H1 (cell line): Measurements from ENCODE around the gene TMEM128. TPM values are rescaled to one million over a fixed set of nuclear protein-coding genes. Genes with fewer than 3 reads are reported as not detected.

Experiments used
- CTCF ChIA-PET: fragments of 300-600 bp; sonication (Branson Sonifier 250); formaldehyde crosslinking; loops from one replicate; lab custom pipeline; 2021; ENCODE audit not compliant: partially characterized antibody; lab: Charles Lee
- POLR2A ChIA-PET: fragments of 300-600 bp; sonication (Branson Sonifier 250); formaldehyde crosslinking; loops from one replicate; lab custom pipeline; 2021; ENCODE audit warnings: inconsistent platforms; ENCODE audit not compliant: partially characterized antibody; lab: Charles Lee
- DNase-seq, 2 experiments: peaks; one replicate each; pipeline versions ENCODE4 v3.0.0 to v3.0.0-alpha.2; 2010 to 2022; ENCODE audit warnings: low spot score in 2 of 2, low read depth in 1 of 2, mixed read lengths in 1 of 2
- FAIRE-seq: peaks from 2 replicates; lab custom pipeline; 2011; peaks lifted over from hg19 to GRCh38; lab: Jason Lieb, UNC
- H2AFZ ChIP-seq: 2 replicates; pipeline ENCODE4 v1.8.1; 2012; ENCODE audit warnings: low read length, inconsistent platforms
- H2AK5ac ChIP-seq: 2 replicates; pipeline ENCODE4 v1.6.1; 2013; ENCODE audit warnings: low read depth, low read length
- H2BK120ac ChIP-seq: replicated peaks from 2 replicates; pipeline ENCODE3; 2013; ENCODE audit warnings: low read depth, low read length, inconsistent platforms
- H2BK12ac ChIP-seq: 2 replicates; pipeline ENCODE4 v1.6.1; 2013; ENCODE audit warnings: low read depth, low read length
- H2BK15ac ChIP-seq: 2 replicates; pipeline ENCODE4 v1.6.1; 2013; ENCODE audit warnings: low read length
- H2BK20ac ChIP-seq: 2 replicates; pipeline ENCODE4 v1.6.1; 2013; ENCODE audit warnings: low read length
- H2BK5ac ChIP-seq: 2 replicates; pipeline ENCODE4 v1.6.1; 2013; ENCODE audit warnings: low read depth, low read length
- H3K14ac ChIP-seq: 2 replicates; pipeline ENCODE4 v1.6.1; 2013; ENCODE audit warnings: inconsistent platforms; ENCODE audit not compliant: insufficient read length
- H3K18ac ChIP-seq: 2 replicates; pipeline ENCODE4 v1.6.1; 2013; ENCODE audit warnings: low read length; ENCODE audit errors: extremely low read depth
- H3K23ac ChIP-seq: 2 replicates; pipeline ENCODE4 v1.6.1; 2013; ENCODE audit warnings: inconsistent platforms; ENCODE audit not compliant: insufficient read length
- H3K23me2 ChIP-seq: 2 replicates; pipeline ENCODE4 v1.6.1; 2013; ENCODE audit warnings: low read depth, low read length
- H3K27ac ChIP-seq: 2 replicates; pipeline ENCODE4 v1.6.1; 2011; ENCODE audit warnings: low read depth, low read length, inconsistent platforms
- H3K27me3 ChIP-seq, 4 experiments: replicated peaks in 1 of 4; 1 replicate in 1 of 4; 2 replicates in 3 of 4; pipeline versions ENCODE4 v1.6.1 to v1.8.1; 2011 to 2013; ENCODE audit warnings: low read length in 3 of 4, mild to moderate bottlenecking in 3 of 4, inconsistent platforms in 2 of 4, mixed read lengths in 2 of 4, moderate library complexity in 1 of 4; ENCODE audit not compliant: control insufficient read depth in 3 of 4, insufficient read depth in 3 of 4; ENCODE audit errors: extremely low read depth in 1 of 4
- H3K36me3 ChIP-seq, 4 experiments: 2 replicates each; pipeline versions ENCODE4 v1.6.1 to v1.8.1; 2011 to 2013; ENCODE audit warnings: mild to moderate bottlenecking in 4 of 4, low read length in 3 of 4, moderate library complexity in 2 of 4, control low read depth in 1 of 4, inconsistent platforms in 1 of 4; ENCODE audit not compliant: insufficient read depth in 4 of 4, control insufficient read depth in 2 of 4
- H3K4ac ChIP-seq: replicated peaks from 2 replicates; pipeline ENCODE3; 2013; ENCODE audit warnings: low read length, low read depth, mixed read lengths, inconsistent platforms; ENCODE audit not compliant: insufficient read length
- H3K4me1 ChIP-seq, 4 experiments: replicated peaks in 1 of 4; 1 replicate in 1 of 4; 2 replicates in 3 of 4; pipeline versions ENCODE4 v1.6.1 to v1.8.1; 2011 to 2013; ENCODE audit warnings: low read length in 3 of 4, inconsistent platforms in 2 of 4, mixed read lengths in 1 of 4; ENCODE audit not compliant: insufficient read depth in 4 of 4, control insufficient read depth in 3 of 4
- H3K4me2 ChIP-seq, 2 experiments: 2 replicates each; pipeline versions ENCODE4 v1.6.1 to v1.8.1; 2011 to 2013; ENCODE audit warnings: low read depth in 2 of 2, low read length in 2 of 2, control low read depth in 1 of 2, inconsistent platforms in 1 of 2, mild to moderate bottlenecking in 1 of 2; ENCODE audit not compliant: insufficient read depth in 1 of 2
- H3K4me3 ChIP-seq, 4 experiments: fragments of 200-600, 300-600 bp in 1 of 4; sonication (generic), shearing (Covaris generic), sonication (Bioruptor Twin) in 1 of 4; 2 replicates each; pipeline versions ENCODE4 v1.5.1 to v1.8.1; 2011 to 2016; ENCODE audit warnings: low read length in 4 of 4, low read depth in 3 of 4, control low read depth in 2 of 4, inconsistent platforms in 2 of 4, mild to moderate bottlenecking in 2 of 4, mixed read lengths in 1 of 4, moderate library complexity in 1 of 4; ENCODE audit not compliant: insufficient read depth in 2 of 4; ENCODE audit errors: extremely low read depth in 1 of 4
- H3K56ac ChIP-seq: replicated peaks from 2 replicates; pipeline ENCODE3; 2013; ENCODE audit warnings: low read depth, mild to moderate bottlenecking, mixed read lengths, low read length, inconsistent platforms; ENCODE audit not compliant: insufficient read length
- H3K79me1 ChIP-seq: 2 replicates; pipeline ENCODE4 v1.6.1; 2013; ENCODE audit warnings: low read depth, low read length, control low read depth
- H3K79me2 ChIP-seq, 2 experiments: 2 replicates each; pipeline versions ENCODE4 v1.6.1 to v1.8.1; 2012 to 2013; ENCODE audit warnings: low read length in 2 of 2, mild to moderate bottlenecking in 2 of 2, inconsistent platforms in 1 of 2; ENCODE audit not compliant: insufficient read depth in 2 of 2, control insufficient read depth in 1 of 2
- H3K9ac ChIP-seq, 4 experiments: replicated peaks in 1 of 4; 1 replicate in 1 of 4; 2 replicates in 3 of 4; pipeline versions ENCODE4 v1.6.1 to v1.8.1; 2011 to 2013; ENCODE audit warnings: low read depth in 3 of 4, low read length in 3 of 4, control low read depth in 2 of 4, mild to moderate bottlenecking in 2 of 4, moderate library complexity in 2 of 4, inconsistent platforms in 1 of 4; ENCODE audit errors: extremely low read depth in 1 of 4
- H3K9me3 ChIP-seq, 2 experiments: 2 replicates each; pipeline versions ENCODE4 v1.6.1 to v1.8.1; 2012 to 2013; ENCODE audit warnings: mild to moderate bottlenecking in 2 of 2, moderate library complexity in 2 of 2, control low read depth in 1 of 2, inconsistent platforms in 1 of 2, low read depth in 1 of 2, low read length in 1 of 2, mixed read lengths in 1 of 2; ENCODE audit not compliant: insufficient read depth in 2 of 2
- H4K20me1 ChIP-seq, 2 experiments: replicated peaks in 1 of 2; 2 replicates each; pipeline versions ENCODE3 to v1.8.1; 2011 to 2013; ENCODE audit warnings: inconsistent platforms in 2 of 2, low read length in 2 of 2, mild to moderate bottlenecking in 1 of 2; ENCODE audit not compliant: insufficient read depth in 2 of 2, control insufficient read depth in 1 of 2
- H4K5ac ChIP-seq: 2 replicates; pipeline ENCODE4 v1.6.1; 2013; ENCODE audit warnings: low read length, low read depth, mixed read lengths, inconsistent platforms; ENCODE audit not compliant: insufficient read length
- H4K8ac ChIP-seq: 2 replicates; pipeline ENCODE4 v1.8.0; 2013; ENCODE audit warnings: mild to moderate bottlenecking, moderate library complexity, low read length, inconsistent platforms; ENCODE audit not compliant: insufficient read depth; ENCODE audit errors: extremely low read depth
- H4K91ac ChIP-seq: replicated peaks from 2 replicates; pipeline ENCODE3; 2013; ENCODE audit warnings: low read length, mixed read lengths, inconsistent platforms; ENCODE audit not compliant: insufficient read length
- CHD1 ChIP-seq: IDR thresholded peaks from 2 replicates; pipeline ENCODE4 v1.6.1; 2012; ENCODE audit warnings: low read depth, low read length, improper control_type of control experiment
- JUND ChIP-seq: IDR thresholded peaks from 2 replicates; pipeline ENCODE4 v1.6.1; 2011; ENCODE audit warnings: mild to moderate bottlenecking, improper control_type of control experiment, low read length
- MAFK ChIP-seq: IDR thresholded peaks from 2 replicates; pipeline ENCODE4 v1.6.1; 2012; ENCODE audit warnings: low read depth, mild to moderate bottlenecking, improper control_type of control experiment, low read length
- RAD21 ChIP-seq, 2 experiments: IDR thresholded peaks in 1 of 2; conservative IDR thresholded peaks in 1 of 2; 2 replicates each; pipeline ENCODE4 v1.6.1; 2011; ENCODE audit warnings: low read depth in 2 of 2, low read length in 2 of 2, improper control_type of control experiment in 1 of 2, inconsistent platforms in 1 of 2, mild to moderate bottlenecking in 1 of 2, moderate library complexity in 1 of 2
- RNF2 ChIP-seq: fragments of 200-900, 300-1000 bp; sonication (generic); IDR thresholded peaks from 2 replicates; pipeline ENCODE4 v1.7.1; 2016; ENCODE audit warnings: borderline replicate concordance, low read depth, mild to moderate bottlenecking, antibody characterized with exemption, low read length; ENCODE audit not compliant: poor library complexity, severe bottlenecking; ENCODE audit errors: missing control alignments
- SRF ChIP-seq: IDR thresholded peaks from 2 replicates; pipeline ENCODE4 v1.6.1; 2011; ENCODE audit warnings: mild to moderate bottlenecking, low read depth, low read length, moderate library complexity
- WGBS, 2 experiments: shearing (Covaris generic) in 1 of 2; methylation state at CpG; one replicate each; pipeline versions ENCODE4 v1.1.6 to v1.1.7; 2013 to 2015; ENCODE audit warnings: low lambda C conversion rate in 2 of 2, mixed read lengths in 2 of 2, inconsistent platforms in 1 of 2, low coverage in 1 of 2, missing lambda C conversion rate in 1 of 2; ENCODE audit not compliant: insufficient replicate concordance in 2 of 2, insufficient coverage in 1 of 2, insufficient read length in 1 of 2; ENCODE audit errors: extremely low coverage in 1 of 2, missing lambda C conversion rate in 1 of 2; 5-methylcytosine and 5-hydroxymethylcytosine counted together
- polyA plus RNA-seq, 7 experiments: library from polyadenylated mRNA; depleted of rRNA in 3 of 7; stranded (reverse) in 5 of 7; unstranded in 2 of 7; fragments of >200 nt in 5 of 7; fragments of 200-250 nt in 2 of 7; gene quantifications; 1 replicate in 5 of 7; 2 replicates in 1 of 7; 4 replicates in 1 of 7; pipeline versions ENCODE4 v1.2.1 to v1.2.3, GENCODE V29; 2011 to 2013; ENCODE audit warnings: missing spikeins in 2 of 7, mixed read lengths in 2 of 7
- total RNA-seq: library from RNA; stranded (reverse); fragmentation: NEBNext Ultra II Directional; extraction: Animal tissue kit (Norgen Biotek cat#: 25700); gene quantifications from 2 replicates; pipeline ENCODE4 v1.2.1, GENCODE V29; 2021

TMEM128 gene
- total and polyA plus RNA-seq, 2 of the 8 experiments (the other 6 are each of a cell fraction or from before 2014, with no cell fraction given): 17.7 to 33.6 TPM

GRCh38 chr4:4296283-4296846, 48.3 kb upstream of the TMEM128 start:
- H3K27me3 ChIP-seq: no peaks in the 10 kb centered on the region
- H2BK20ac ChIP-seq: no peak overlapping the region
- DNase-seq (no peak), FAIRE-seq (no peak)
- no peak overlapping the region for H2BK5ac ChIP-seq
- H3K4me1 ChIP-seq: no peaks in the 10 kb centered on the region; a peak in 1 of 7 replicates
- no peak overlapping the region for H3K18ac ChIP-seq
- peaks cover 2 to 6% of the 10 kb centered on the region in 2 experiments for H4K20me1 ChIP-seq
- no peak overlapping the region for H2BK15ac ChIP-seq
- H2AFZ ChIP-seq: no peak overlapping the region
- no peak overlapping the region for H4K8ac ChIP-seq
- no peak overlapping the region for H4K91ac ChIP-seq
- no peaks in the 10 kb centered on the region for H3K9me3 ChIP-seq
- POLR2A ChIA-PET: interaction anchor here (1.0 to 1.1 kb wide), 2 partner anchors 12 to 26 kb away, joined by 3 read pairs; no protein-coding TSS in a partner anchor
- H3K27ac ChIP-seq: no peak overlapping the region
- WGBS, 2 experiments: 86% methylated on average over 5 of the region's 5 CpGs; no CpG with 5 or more reads in 1 of the 2 experiments
- H3K4me3 ChIP-seq: no peak overlapping the region
- H3K4me2 ChIP-seq: no peak overlapping the region
- H3K4ac ChIP-seq: no peak overlapping the region
- TF ChIP-seq JUND (no peak), CHD1 (no peak), RNF2 (no peak), MAFK (no peak), SRF (no peak), RAD21 (IDR thresholded peaks at IDR 0.05 in 1 of 2, conservative IDR thresholded peaks at IDR 0.05 in 1 of 2; ENCODE audit: low read depth in 2 of 2, low read length in 2 of 2) (no peak)
- H2BK12ac ChIP-seq: no peak overlapping the region
- H3K36me3 ChIP-seq: peaks cover 0 to 7% (median 0%) of the 10 kb centered on the region in 4 experiments; a peak in 3 of 8 replicates
- no peak overlapping the region for H3K14ac ChIP-seq
- H3K23me2 ChIP-seq: no peaks in the 10 kb centered on the region
- no peak overlapping the region for H2BK120ac ChIP-seq
- no peak overlapping the region for H4K5ac ChIP-seq
- CTCF ChIA-PET: interaction anchor here (1.0 kb wide), 1 partner anchor 23 kb away, joined by 3 read pairs; no protein-coding TSS in a partner anchor
- no peak overlapping the region for H3K23ac ChIP-seq
- H3K79me2 ChIP-seq: peaks cover 4 to 38% of the 10 kb centered on the region in 2 experiments; a peak in 3 of 4 replicates
- H3K9ac ChIP-seq: no peak overlapping the region
- no peak overlapping the region for H3K56ac ChIP-seq
- H3K79me1 ChIP-seq: peaks cover 9% of the 10 kb centered on the region
- no peak overlapping the region for H2AK5ac ChIP-seq
